NOMO-1 treated with DMSO at 0.1 percent for 48 hours (cell line): ENCODE results near the gene C2orf49.

ENCODE experiments used
- DNase-seq: peaks from one replicate; lab custom pipeline; 2025; ENCODE audit not compliant: unreplicated experiment; lab: John Stamatoyannopoulos, UW

C2orf49 gene

DNA sequence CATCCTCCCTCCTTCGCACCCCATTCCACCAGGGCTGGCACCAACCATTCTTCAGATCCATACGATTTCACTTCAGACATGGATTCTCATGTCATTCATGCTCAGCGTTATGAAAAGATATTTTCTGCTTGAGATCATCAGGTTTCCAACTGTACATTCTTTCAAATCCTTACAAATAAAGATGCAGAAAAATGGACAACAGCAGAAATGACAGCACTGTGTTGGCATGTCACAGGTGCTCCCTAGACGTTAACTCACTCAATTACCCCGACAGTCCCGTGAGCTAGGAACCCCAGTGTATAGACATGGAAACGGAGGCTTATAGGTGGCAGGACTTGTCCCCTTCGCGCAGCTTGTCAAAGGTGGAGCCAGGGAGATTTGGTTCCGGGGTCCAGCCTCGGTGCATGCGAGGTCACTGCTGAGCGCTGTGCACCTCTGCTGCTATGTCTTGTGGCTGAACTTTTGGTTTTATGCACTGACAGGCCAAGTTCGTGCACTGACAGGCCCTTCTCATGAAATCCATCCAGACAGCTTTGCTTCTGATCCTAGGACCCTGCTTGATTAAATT, 43.8 kb downstream of the C2orf49 start:
- DNase-seq: no peak

GRCh38 chr2:105382177-105382576, 44.8 kb downstream of the C2orf49 start:
- no peak for DNase-seq

- DNase-seq: peak; percentile 61
These were observed 46.3 kb downstream of the C2orf49 start for GRCh38 chr2:105383432-105384166.

DNA sequence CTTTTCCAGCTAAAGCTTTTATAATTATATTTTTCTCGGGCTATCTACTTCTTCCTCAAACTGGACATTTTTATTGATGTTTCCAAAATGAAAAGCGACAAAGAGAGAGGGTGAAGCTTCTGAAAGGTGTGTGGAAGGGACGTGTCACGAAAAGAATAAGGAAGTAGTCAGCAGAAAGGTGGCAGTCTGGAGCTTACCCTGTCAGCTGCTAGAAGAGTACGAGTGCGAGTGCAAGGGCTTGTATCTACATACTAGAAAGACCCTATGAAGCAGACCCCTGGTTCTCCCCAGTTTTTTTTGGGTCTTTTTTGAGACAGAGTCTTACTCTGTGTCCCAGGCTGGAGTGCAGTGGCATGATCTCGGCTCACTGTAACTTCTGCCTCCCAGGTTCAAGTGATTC, 46.9 kb downstream of the C2orf49 start:
- DNase-seq: peak; percentile 12

GRCh38 chr2:105384861-105385260, 47.5 kb downstream of the C2orf49 start:
- DNase-seq: no peak

DNA sequence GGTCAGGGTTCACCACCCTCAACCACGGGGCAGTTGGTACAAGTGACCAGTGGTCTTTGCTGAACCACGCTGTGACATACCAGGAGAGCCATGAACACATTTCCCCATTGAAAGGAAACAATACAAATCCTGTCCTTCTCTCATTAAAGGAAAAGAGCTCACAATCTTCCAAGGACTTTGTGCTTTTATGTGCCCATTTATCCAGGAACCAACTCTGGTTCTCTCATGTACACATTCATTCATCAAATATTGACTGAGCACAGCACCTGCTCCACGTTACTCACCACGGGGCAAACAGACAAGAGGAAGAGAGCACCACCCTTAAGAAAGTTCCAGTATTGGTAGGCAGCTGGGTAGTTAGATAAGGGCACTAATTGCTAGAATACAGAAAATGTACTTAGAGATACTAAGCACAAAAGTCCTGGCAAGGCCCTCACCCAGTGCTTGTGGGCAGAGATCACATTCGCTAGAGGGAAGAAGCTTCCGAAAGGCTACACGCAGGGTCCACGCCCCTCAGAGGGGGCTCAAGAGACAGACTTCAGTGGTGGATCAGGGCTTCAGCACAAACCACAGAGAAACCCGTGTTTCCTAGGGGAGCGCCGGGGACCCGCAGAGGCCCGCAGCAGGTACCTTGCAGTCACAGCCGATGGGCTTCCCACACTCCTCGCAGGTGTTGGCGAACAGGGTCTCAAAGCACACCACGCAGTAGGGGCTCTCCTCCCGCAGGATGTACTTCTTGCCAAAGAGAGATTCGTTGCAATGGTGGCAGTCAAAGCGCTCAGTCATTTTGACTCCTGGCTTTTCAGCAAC, 48.6 kb downstream of the C2orf49 start:
- DNase-seq: no peak

DNA sequence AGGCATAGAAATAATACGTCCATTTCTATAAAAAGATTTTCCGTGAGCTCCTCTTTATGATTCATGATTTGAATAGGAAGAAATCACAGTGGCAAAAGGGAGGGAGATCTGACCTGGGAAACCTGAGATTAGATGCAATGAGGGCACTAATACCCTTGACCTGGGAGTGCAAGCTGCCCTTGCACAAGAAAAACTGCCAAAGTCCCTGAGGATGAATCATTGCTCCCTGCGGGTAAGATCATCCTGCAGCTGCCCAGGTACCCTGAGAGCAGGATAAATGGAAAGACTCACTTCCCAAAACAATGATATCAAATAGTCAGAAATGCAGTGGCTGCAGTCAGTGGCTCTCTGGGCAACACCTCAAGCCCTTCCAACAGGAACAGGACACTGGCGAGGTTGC, 49.9 kb downstream of the C2orf49 start:
- no peak for DNase-seq

DNA sequence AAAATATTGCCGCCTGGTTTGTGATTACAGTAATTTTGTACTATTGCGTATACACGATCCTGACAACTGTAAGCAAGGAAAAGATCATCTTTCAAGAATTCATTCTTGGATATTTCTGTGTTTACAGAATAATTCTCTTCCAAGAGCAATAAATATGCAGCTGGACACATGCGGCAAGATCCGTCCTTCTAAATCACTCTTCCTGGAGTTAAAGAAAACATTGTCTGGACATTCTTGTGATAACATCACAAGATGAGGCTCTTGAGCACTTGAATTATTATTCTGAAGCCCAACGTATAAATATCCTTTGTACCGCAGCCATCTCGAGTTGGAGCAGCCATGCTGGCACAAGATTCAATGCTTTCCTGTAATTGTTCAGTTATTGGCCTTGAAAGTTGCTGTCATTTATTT, 51.6 kb downstream of the C2orf49 start:
- no peak for DNase-seq

- no peak for DNase-seq
These were observed 53.1 kb downstream of the C2orf49 start for GRCh38 chr2:105390454-105390853.

DNA sequence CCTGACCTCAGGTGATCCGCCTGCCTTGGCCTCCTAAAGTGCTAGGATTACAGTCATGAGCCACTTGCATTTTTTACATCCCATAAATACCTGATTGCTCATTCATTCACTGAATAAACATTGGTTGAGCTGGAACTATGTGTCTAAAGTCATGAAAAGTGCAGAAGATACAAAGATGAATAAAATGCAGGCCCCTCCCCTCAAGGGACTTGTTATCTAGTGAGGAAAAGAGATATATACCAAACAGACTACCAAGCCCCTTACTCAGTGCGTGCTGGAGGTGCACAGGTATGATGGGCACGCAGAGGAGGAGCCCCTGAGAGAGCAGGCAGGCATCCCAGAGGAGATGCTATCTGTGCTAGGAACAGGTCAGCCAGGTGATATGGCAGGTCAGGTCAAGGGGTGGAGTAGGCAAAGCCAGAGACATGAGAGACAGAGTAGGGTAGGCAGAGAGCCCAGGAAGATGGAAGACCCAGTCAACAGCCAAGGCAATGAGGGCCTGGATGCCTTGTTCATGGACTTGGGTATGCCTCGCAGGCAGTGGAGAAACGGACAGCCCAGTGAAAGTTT, 53.8 kb downstream of the C2orf49 start:
- no peak for DNase-seq

GRCh38 chr2:105391763-105392662, 54.7 kb downstream of the C2orf49 start:
- DNase-seq: no peak

DNA sequence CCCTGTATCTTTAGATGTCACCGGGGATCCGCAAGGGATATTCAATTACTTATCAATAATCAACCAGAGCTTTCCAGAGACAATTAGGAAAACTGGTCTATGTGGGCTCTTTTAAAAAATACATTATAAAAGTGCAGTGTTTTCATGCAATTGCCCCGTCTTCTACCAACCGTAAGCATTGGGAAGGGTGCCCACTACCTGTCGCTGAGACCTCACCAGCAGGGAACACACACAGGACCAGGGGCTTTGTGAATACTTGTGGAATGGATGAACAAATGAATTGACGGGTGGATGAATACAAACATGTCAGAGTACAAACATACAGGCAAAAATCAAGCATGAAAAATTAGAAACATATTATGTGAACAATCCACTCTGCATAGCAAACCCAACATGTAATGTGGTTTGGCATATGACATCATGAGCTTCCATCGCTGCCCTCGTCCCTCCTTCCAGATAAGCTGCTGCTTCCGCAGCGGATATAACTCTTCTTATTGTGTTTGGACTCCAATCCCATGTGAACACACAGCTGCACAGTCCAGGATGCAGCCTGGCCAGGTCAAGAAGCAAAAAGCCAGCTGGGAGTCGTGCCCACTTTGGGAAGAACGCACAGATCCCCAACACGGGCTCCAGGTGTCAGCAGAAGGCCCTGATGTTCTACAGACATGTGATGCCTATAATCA, 56.2 kb downstream of the C2orf49 start:
- no peak for DNase-seq

DNA sequence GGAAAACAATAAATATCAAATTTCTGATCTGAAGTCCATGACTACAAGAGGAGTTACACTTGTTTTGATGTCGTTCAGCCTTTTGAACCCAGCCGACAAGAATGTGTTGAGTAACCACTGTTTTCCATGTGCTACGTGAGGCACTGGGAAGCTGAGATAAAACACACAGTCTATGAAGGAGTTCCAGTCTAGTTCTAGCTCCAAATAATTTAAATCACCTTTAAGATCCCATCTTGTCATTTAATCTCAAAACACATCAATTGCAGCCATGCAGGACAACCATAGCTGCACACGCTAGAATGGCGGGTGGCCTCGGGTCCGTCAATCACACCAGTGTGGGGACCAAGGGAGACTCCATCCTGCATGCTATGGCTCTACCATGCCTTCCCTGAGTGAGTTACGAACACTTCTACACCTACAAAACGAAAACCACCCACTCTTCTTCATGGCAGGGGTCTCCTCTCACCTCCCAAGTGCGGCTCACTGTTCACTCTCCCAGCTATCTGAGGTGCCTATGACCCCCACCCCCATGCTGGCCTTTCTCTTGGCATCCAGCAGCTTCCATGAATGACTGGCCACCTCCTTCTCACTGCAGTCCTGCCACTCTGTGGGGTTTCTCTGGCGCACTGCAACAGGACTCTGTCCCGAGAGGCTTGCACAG, 57.7 kb downstream of the C2orf49 start:
- DNase-seq: no peak

GRCh38 chr2:105395691-105396090, 58.4 kb downstream of the C2orf49 start:
- DNase-seq: no peak

- no peak for DNase-seq
These were observed 59.1 kb downstream of the C2orf49 start for GRCh38 chr2:105396254-105397024.

DNA sequence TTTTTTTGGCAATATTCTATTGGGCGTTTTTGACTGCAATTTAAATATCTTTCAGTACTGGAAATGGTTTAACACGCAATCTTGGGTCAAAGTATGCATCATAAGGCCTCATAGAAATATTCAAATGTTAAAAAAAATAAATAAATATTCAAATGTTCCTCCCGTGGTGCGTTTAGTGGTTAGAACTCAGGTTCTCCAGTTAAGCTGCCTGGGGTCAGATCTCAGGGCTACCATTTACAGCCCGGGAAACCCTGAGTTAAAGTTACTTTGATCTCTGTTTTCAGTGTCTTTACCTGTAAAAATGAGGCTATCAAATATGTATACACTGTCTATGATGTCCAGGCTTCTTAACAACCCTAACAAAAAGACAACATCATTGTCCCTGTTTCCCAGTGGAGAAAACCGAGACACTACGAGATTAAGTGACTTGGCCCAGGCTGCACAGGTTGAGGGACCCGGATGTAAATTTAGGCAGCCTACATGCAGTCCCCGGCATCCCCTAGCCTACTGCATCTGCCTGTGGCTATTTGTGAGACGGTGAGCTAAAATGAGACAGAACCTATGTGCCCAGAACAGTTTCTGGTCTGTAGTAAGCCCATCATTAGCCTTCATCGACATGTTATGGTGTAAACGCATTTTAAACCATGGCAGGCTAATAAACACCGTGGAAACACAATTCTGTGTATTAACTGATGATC, 59.8 kb downstream of the C2orf49 start:
- DNase-seq: no peak

GRCh38 chr2:105397953-105398335, 60.6 kb downstream of the C2orf49 start:
- DNase-seq: no peak
